Subcutaneous preadipocyte (primary cell): ENCODE data around the gene TMEM244. TPM values are rescaled to one million over a fixed set of nuclear protein-coding genes. Genes with fewer than 3 reads are reported as not detected.

Experiments
- small RNA-seq: library from RNA; depleted of rRNA; stranded (forward); fragments of <200 nt; gene quantifications from one replicate; pipeline ENCODE3, GENCODE V24; 2012
- total RNA-seq: library from RNA; depleted of rRNA; stranded (reverse); fragments of >200 nt; gene quantifications from 2 replicates; pipeline ENCODE4 v1.2.3, GENCODE V29; 2012

Gene TMEM244, protein sequence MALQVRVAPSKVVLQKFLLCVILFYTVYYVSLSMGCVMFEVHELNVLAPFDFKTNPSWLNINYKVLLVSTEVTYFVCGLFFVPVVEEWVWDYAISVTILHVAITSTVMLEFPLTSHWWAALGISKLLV
- total RNA-seq = 0.78 TPM in 1 of 2 replicates, not detected in the other

DNA sequence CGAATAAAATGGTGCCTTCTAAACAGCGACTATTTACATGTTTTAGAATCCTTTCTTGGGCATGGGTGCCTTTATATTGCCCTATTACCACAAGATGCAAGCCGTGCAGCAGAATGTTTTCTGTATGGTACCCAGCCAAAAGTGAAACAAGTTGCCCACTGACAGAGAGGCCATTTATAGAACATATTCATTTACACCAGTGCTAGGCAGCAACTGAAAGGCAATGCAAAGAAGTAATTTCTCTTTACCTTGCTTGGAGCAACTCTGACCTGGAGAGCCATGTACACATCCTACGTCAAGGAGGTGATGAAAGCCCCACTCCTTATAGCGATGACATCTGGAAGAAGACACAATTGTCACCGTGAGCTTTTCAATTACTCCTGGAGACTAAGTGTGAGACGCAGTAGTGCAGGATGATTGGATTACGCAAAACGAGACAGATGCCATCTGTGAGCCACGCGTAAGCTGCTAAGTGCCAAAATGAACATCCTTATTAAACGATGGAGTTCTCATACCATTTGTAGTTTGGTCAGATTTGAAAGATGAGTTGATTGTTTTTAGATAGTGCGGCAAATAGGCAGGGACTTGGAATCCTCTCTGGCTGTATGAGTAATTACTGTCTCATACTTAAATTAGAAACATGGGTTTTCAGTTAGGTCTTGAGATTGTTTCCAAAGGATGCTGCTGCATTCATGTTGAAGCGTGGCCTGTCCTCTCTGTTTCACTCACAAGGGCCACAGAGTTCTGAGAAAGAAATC is at the start of gene TMEM244:
TMEM244 (minus strand) TSS at position 408 of the 758 bp plus-strand sequence; CDS start at position 281, 127 bp downstream.

Small RNAs within 50 kb of the gene (small RNA-seq; reads per million reads assigned to genes)
- not detected for gene AL451046.2

Other genes with a start within 250 kb of the TMEM244 start
- gene ARHGAP18, start 151.1 kb downstream of the TMEM244 start, total RNA-seq = 27.6 and 50.2 TPM in 2 replicates
- 4.4 and 6.3 TPM in 2 replicates for gene L3MBTL3, start 157.3 kb upstream of the TMEM244 start, total RNA-seq